HepG2 (cell line): ENCODE data around the gene FAM43B.

Experiments
- FOXA3 ChIP-seq: IDR thresholded peaks from 2 replicates; pipeline ENCODE4 v1.6.1; 2016; ENCODE audit warnings: missing genetic modification reagents, missing compliant biosample characterization
- NFE2 ChIP-seq: sonication (generic); formaldehyde crosslinking; IDR thresholded peaks from 2 replicates; pipeline ENCODE4 v1.4.0; 2020; ENCODE audit warnings: missing genetic modification reagents
- REL ChIP-seq: sonication (generic); formaldehyde crosslinking; conservative IDR thresholded peaks from 2 replicates; pipeline ENCODE4 v1.8.0; 2022; ENCODE audit warnings: mild to moderate bottlenecking, missing genetic modification reagents, moderate library complexity
- TAF1 ChIP-seq: sonication (generic); formaldehyde crosslinking; IDR thresholded peaks from 2 replicates; pipeline ENCODE4 v1.4.0; 2020; ENCODE audit warnings: missing genetic modification reagents
- ZFX ChIP-seq: sonication (generic); formaldehyde crosslinking; IDR thresholded peaks from 2 replicates; pipeline ENCODE4 v1.4.0; 2020; ENCODE audit warnings: mild to moderate bottlenecking, low read depth, missing genetic modification reagents, moderate library complexity
- ZKSCAN1 ChIP-seq: fragments of 150-350 bp; IDR thresholded peaks from 2 replicates; pipeline ENCODE4 v1.6.1; 2014; ENCODE audit warnings: low read length
- ZNF367 ChIP-seq: sonication (generic); formaldehyde crosslinking; IDR thresholded peaks from 2 replicates; pipeline ENCODE4 v1.4.0; 2020; ENCODE audit warnings: missing genetic modification reagents, borderline replicate concordance
- TF ChIP-seq, protein P1 (sequence below): sonication (generic); formaldehyde crosslinking; IDR thresholded peaks from 2 replicates; pipeline ENCODE4 v1.5.0; 2020; ENCODE audit warnings: mild to moderate bottlenecking, missing genetic modification reagents, moderate library complexity
- TF ChIP-seq, protein P2 (sequence below): IDR thresholded peaks from 2 replicates; pipeline ENCODE4 v1.6.1; 2012; ENCODE audit warnings: inconsistent platforms
- TF ChIP-seq, protein P3 (sequence below): sonication (generic); formaldehyde crosslinking; IDR thresholded peaks from 2 replicates; pipeline ENCODE4 v1.8.0; 2022; ENCODE audit warnings: mild to moderate bottlenecking, missing genetic modification reagents, borderline replicate concordance

DNA sequence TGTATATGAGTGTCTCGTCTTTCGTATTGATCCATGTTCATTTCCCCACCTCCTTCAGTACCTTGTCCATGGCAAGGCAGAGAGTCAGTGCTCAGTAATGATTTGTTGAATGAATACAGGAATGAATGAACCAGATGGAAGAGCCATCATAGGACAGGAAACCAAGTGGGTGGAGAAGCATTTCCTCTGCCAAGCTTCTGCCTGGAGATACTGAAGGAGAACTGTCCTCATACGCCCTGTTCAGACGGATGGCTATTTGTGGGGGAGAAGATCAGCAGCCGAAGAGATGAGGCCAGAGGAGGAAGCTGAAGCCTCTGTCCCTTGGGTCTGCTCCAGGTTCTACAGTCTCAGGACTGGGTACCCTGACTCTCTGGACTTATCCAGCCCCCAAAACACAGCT is 5.8 kb downstream of the FAM43B start:
- TF ChIP-seq TAF1 (CRISPR knock-in tag) (no peak), REL (CRISPR knock-in tag) (no peak), ZKSCAN1 (no peak), FOXA3 (CRISPR knock-in tag) (no peak), NFE2 (CRISPR knock-in tag) (no peak), ZFX (CRISPR knock-in tag) (no peak), ZNF367 (CRISPR knock-in tag) (no peak)
- TF ChIP-seq, protein P1, sequence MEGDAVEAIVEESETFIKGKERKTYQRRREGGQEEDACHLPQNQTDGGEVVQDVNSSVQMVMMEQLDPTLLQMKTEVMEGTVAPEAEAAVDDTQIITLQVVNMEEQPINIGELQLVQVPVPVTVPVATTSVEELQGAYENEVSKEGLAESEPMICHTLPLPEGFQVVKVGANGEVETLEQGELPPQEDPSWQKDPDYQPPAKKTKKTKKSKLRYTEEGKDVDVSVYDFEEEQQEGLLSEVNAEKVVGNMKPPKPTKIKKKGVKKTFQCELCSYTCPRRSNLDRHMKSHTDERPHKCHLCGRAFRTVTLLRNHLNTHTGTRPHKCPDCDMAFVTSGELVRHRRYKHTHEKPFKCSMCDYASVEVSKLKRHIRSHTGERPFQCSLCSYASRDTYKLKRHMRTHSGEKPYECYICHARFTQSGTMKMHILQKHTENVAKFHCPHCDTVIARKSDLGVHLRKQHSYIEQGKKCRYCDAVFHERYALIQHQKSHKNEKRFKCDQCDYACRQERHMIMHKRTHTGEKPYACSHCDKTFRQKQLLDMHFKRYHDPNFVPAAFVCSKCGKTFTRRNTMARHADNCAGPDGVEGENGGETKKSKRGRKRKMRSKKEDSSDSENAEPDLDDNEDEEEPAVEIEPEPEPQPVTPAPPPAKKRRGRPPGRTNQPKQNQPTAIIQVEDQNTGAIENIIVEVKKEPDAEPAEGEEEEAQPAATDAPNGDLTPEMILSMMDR (CRISPR knock-in tag) = no peak
- TF ChIP-seq, protein P2, sequence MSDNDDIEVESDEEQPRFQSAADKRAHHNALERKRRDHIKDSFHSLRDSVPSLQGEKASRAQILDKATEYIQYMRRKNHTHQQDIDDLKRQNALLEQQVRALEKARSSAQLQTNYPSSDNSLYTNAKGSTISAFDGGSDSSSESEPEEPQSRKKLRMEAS = no peak
- TF ChIP-seq, protein P3, sequence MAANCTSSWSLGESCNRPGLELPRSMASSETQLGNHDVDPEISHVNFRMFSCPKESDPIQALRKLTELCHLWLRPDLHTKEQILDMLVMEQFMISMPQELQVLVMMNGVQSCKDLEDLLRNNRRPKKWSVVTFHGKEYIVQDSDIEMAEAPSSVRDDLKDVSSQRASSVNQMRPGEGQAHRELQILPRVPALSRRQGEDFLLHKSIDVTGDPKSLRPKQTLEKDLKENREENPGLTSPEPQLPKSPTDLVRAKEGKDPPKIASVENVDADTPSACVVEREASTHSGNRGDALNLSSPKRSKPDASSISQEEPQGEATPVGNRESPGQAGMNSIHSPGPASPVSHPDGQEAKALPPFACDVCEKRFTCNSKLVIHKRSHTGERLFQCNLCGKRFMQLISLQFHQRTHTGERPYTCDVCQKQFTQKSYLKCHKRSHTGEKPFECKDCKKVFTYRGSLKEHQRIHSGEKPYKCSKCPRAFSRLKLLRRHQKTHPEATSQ (CRISPR knock-in tag) = no peak
